Fibroblast of lung (primary cell): ENCODE data around the gene CNOT8. TPM values are rescaled to one million over a fixed set of nuclear protein-coding genes. Genes with fewer than 3 reads are reported as not detected.

Source experiments
- DNase-seq, 2 donors: peaks; one replicate each; pipeline versions ENCODE4 v3.0.0 to v3.0.0-alpha.2; 2010; ENCODE audit warnings: low read depth in 2 of 2
- H2AFZ ChIP-seq: 2 replicates; pipeline ENCODE4 v1.5.1; 2012; ENCODE audit warnings: low read length, control low read depth, inconsistent platforms
- H3K27ac ChIP-seq: 2 replicates; pipeline ENCODE4 v1.5.1; 2011; ENCODE audit warnings: low read length, control low read depth; ENCODE audit not compliant: insufficient read depth
- H3K27me3 ChIP-seq: 2 replicates; pipeline ENCODE4 v1.5.1; 2011; ENCODE audit warnings: mild to moderate bottlenecking, low read length; ENCODE audit not compliant: control insufficient read depth, insufficient read depth
- H3K36me3 ChIP-seq: 2 replicates; pipeline ENCODE4 v1.5.1; 2011; ENCODE audit warnings: low read length; ENCODE audit not compliant: control insufficient read depth, insufficient read depth
- H3K4me1 ChIP-seq: 2 replicates; pipeline ENCODE4 v1.5.1; 2011; ENCODE audit warnings: low read length; ENCODE audit not compliant: control insufficient read depth, insufficient read depth; ENCODE audit errors: extremely low read depth
- H3K4me2 ChIP-seq: 2 replicates; pipeline ENCODE4 v1.5.1; 2011; ENCODE audit warnings: low read length, control low read depth; ENCODE audit not compliant: insufficient read depth; ENCODE audit errors: extremely low read depth
- H3K4me3 ChIP-seq, 4 experiments: fragments of 200-600 bp in 1 of 4; sonication (generic) in 1 of 4; replicated peaks in 1 of 4; 2 replicates each; pipeline ENCODE4 v1.5.1; 2011 to 2016; ENCODE audit warnings: low read length in 4 of 4, low read depth in 3 of 4, mild to moderate bottlenecking in 3 of 4, control low read depth in 2 of 4, inconsistent platforms in 1 of 4, mixed read lengths in 1 of 4; ENCODE audit not compliant: insufficient read depth in 1 of 4; ENCODE audit errors: control extremely low read depth in 1 of 4
- H3K79me2 ChIP-seq: 2 replicates; pipeline ENCODE4 v1.5.1; 2012; ENCODE audit warnings: mild to moderate bottlenecking, low read length, inconsistent platforms; ENCODE audit not compliant: control insufficient read depth, insufficient read depth
- H3K9ac ChIP-seq: 2 replicates; pipeline ENCODE4 v1.5.1; 2011; ENCODE audit warnings: mild to moderate bottlenecking, low read length, control low read depth; ENCODE audit not compliant: insufficient read depth
- H3K9me3 ChIP-seq: 2 replicates; pipeline ENCODE4 v1.5.1; 2012; ENCODE audit warnings: low read depth, low read length; ENCODE audit not compliant: control insufficient read depth, insufficient read depth
- H4K20me1 ChIP-seq: 2 replicates; pipeline ENCODE4 v1.5.1; 2011; ENCODE audit warnings: low read length; ENCODE audit not compliant: control insufficient read depth, insufficient read depth; ENCODE audit errors: extremely low read depth
- EZH2 ChIP-seq: IDR thresholded peaks from 2 replicates; pipeline ENCODE4 v1.5.1; 2012; ENCODE audit warnings: low read length, control low read depth, mild to moderate bottlenecking; ENCODE audit errors: missing control alignments
- polyA plus RNA-seq, 2 donors: library from polyadenylated mRNA; depleted of rRNA in 1 of 2; stranded (reverse) in 1 of 2; unstranded in 1 of 2; fragments of >200 nt; gene quantifications; 2 replicates each; pipeline ENCODE4 v1.2.1, GENCODE V29; 2011 to 2012; ENCODE audit warnings: missing spikeins in 1 of 2
- total RNA-seq: library from RNA; depleted of rRNA; stranded (reverse); fragments of >200 nt; gene quantifications from 2 replicates; pipeline ENCODE4 v1.2.1, GENCODE V29; 2014
- TF ChIP-seq, protein P1 (sequence below), 2 donors: IDR thresholded peaks in 1 of 2; conservative IDR thresholded peaks in 1 of 2; 1 replicate in 1 of 2; 2 replicates in 1 of 2; pipeline ENCODE4 v1.5.1; 2011 to 2012; ENCODE audit warnings: low read length in 2 of 2, control low read depth in 1 of 2, inconsistent platforms in 1 of 2, low read depth in 1 of 2, mild to moderate bottlenecking in 1 of 2

The CNOT8 gene
- total and polyA plus RNA-seq, 2 donors (not counting 1 experiment from before 2014, with no cell fraction given): 50.7 to 66.7 TPM

- no peaks in the 10 kb centered on the region for H4K20me1 ChIP-seq
- H3K27me3 ChIP-seq: no peaks in the 10 kb centered on the region
- no peaks in the 10 kb centered on the region for H3K36me3 ChIP-seq
- H3K4me2 ChIP-seq: no peak overlapping the region
- no peak overlapping the region for H3K4me3 ChIP-seq
- no peak overlapping the region for H3K9ac ChIP-seq
- no peak for DNase-seq
- no peak overlapping the region for H2AFZ ChIP-seq
- H3K79me2 ChIP-seq: no peaks in the 10 kb centered on the region
- H3K9me3 ChIP-seq: no peaks in the 10 kb centered on the region
- no peak overlapping the region for H3K27ac ChIP-seq
- H3K4me1 ChIP-seq: no peaks in the 10 kb centered on the region
- TF ChIP-seq EZH2: no peak
- TF ChIP-seq, protein P1, sequence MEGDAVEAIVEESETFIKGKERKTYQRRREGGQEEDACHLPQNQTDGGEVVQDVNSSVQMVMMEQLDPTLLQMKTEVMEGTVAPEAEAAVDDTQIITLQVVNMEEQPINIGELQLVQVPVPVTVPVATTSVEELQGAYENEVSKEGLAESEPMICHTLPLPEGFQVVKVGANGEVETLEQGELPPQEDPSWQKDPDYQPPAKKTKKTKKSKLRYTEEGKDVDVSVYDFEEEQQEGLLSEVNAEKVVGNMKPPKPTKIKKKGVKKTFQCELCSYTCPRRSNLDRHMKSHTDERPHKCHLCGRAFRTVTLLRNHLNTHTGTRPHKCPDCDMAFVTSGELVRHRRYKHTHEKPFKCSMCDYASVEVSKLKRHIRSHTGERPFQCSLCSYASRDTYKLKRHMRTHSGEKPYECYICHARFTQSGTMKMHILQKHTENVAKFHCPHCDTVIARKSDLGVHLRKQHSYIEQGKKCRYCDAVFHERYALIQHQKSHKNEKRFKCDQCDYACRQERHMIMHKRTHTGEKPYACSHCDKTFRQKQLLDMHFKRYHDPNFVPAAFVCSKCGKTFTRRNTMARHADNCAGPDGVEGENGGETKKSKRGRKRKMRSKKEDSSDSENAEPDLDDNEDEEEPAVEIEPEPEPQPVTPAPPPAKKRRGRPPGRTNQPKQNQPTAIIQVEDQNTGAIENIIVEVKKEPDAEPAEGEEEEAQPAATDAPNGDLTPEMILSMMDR (conservative IDR thresholded peaks at IDR 0.05 in 1 of 2, IDR thresholded peaks at IDR 0.05 in 1 of 2; ENCODE audit: low read depth in 1 of 2, low read length in 2 of 2): no peak
Observed at GRCh38 chr5:154916874-154917273, 58.4 kb downstream of the CNOT8 start.

DNA sequence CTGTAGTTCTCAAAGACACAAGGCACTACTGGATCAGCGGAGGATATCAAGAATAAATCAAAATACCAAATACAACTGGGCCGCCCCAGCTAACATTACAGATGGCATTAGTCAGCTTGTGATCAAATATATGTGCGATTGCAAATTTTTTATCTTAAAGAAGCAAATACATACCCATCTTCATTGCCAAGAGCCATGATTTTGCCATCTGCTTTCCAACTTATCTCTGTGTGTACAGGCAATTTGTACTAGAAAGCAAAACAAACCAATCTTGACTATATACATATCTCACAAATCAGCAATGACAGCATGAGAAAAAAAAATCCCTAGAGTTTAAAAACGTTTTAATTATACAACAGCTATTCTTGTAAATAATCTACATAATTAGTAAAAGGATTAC, 59.3 kb downstream of the CNOT8 start:
- DNase-seq: no peak
- no peaks in the 10 kb centered on the region for H3K36me3 ChIP-seq
- H3K27me3 ChIP-seq: no peaks in the 10 kb centered on the region
- H3K27ac ChIP-seq: no peak overlapping the region
- no peak overlapping the region for H2AFZ ChIP-seq
- no peaks in the 10 kb centered on the region for H3K4me1 ChIP-seq
- TF ChIP-seq EZH2: no peak
- TF ChIP-seq, protein P1 (conservative IDR thresholded peaks at IDR 0.05 in 1 of 2, IDR thresholded peaks at IDR 0.05 in 1 of 2; ENCODE audit: low read depth in 1 of 2, low read length in 2 of 2): no peak
- no peak overlapping the region for H3K4me2 ChIP-seq
- no peak overlapping the region for H3K4me3 ChIP-seq
- H3K79me2 ChIP-seq: no peaks in the 10 kb centered on the region
- no peak overlapping the region for H3K9ac ChIP-seq
- H3K9me3 ChIP-seq: no peaks in the 10 kb centered on the region
- no peaks in the 10 kb centered on the region for H4K20me1 ChIP-seq

GRCh38 chr5:154923441-154924430, 65.3 kb downstream of the CNOT8 start:
- H3K9me3 ChIP-seq: no peaks in the 10 kb centered on the region
- no peak overlapping the region for H3K4me2 ChIP-seq
- no peaks in the 10 kb centered on the region for H3K4me1 ChIP-seq
- no peaks in the 10 kb centered on the region for H3K79me2 ChIP-seq
- TF ChIP-seq, protein P1 (conservative IDR thresholded peaks at IDR 0.05 in 1 of 2, IDR thresholded peaks at IDR 0.05 in 1 of 2; ENCODE audit: low read depth in 1 of 2, low read length in 2 of 2): no peak
- TF ChIP-seq EZH2: no peak
- no peak overlapping the region for H2AFZ ChIP-seq
- no peak overlapping the region for H3K9ac ChIP-seq
- H4K20me1 ChIP-seq: no peaks in the 10 kb centered on the region
- no peak overlapping the region for H3K27ac ChIP-seq
- DNase-seq: peak; percentile 18 to 88
- H3K36me3 ChIP-seq: peaks cover 3% of the 10 kb centered on the region
- H3K27me3 ChIP-seq: no peaks in the 10 kb centered on the region
- no peak overlapping the region for H3K4me3 ChIP-seq
